WTC11 (cell line): Measurements from ENCODE around the gene MAPKAP1. TPM values are rescaled to one million over a fixed set of nuclear protein-coding genes. Genes with fewer than 3 reads are reported as not detected.
A peak's percentile ranks its signal among the peaks of the same experiment; 100 is the strongest.

ENCODE experiments used
- ATAC-seq: fragments of 200-7000 bp; cut with Tn5 transposase; 2 replicates; pipeline ENCODE4 v1.10.0; 2021; ENCODE audit warnings: mild to moderate bottlenecking, moderate library complexity
- CTCF ChIA-PET: fragments of 300-600 bp; sonication (Branson Sonifier 250); formaldehyde crosslinking; loops from one replicate; lab custom pipeline; 2021; ENCODE audit warnings: antibody characterized with exemption; lab: Charles Lee
- POLR2A ChIA-PET: fragments of 350-600 bp; sonication (Branson Sonifier 250); formaldehyde crosslinking; loops from one replicate; lab custom pipeline; 2021; ENCODE audit warnings: antibody characterized with exemption; lab: Charles Lee
- DNase-seq: peaks from one replicate; pipeline ENCODE4 v3.0.0; 2021; ENCODE audit warnings: low spot score
- H3K27ac Mint-ChIP-seq: 2 replicates; pipeline ENCODE4 v1.8.0; 2021; ENCODE audit warnings: mixed read lengths
- H3K27me3 Mint-ChIP-seq: 2 replicates; pipeline ENCODE4 v1.8.0; 2021; ENCODE audit warnings: low read depth, mild to moderate bottlenecking, moderate library complexity, mixed read lengths
- H3K36me3 Mint-ChIP-seq: 2 replicates; pipeline ENCODE4 v1.8.0; 2021; ENCODE audit warnings: mixed read lengths
- H3K4me1 Mint-ChIP-seq: 2 replicates; pipeline ENCODE4 v1.8.0; 2022; ENCODE audit warnings: mixed read lengths
- H3K4me3 Mint-ChIP-seq: 2 replicates; pipeline ENCODE4 v1.8.0; 2021; ENCODE audit warnings: mild to moderate bottlenecking, moderate library complexity, mixed read lengths
- H3K9me3 Mint-ChIP-seq: 2 replicates; pipeline ENCODE4 v1.8.0; 2021; ENCODE audit warnings: mixed read lengths
- CREB1 ChIP-seq: sonication (generic); formaldehyde crosslinking; IDR thresholded peaks from 2 replicates; pipeline ENCODE4 v1.8.0; 2023; ENCODE audit warnings: mild to moderate bottlenecking, missing genetic modification reagents
- FOXJ3 ChIP-seq: sonication (generic); formaldehyde crosslinking; IDR thresholded peaks from 2 replicates; pipeline ENCODE4 v1.9.0; 2021; ENCODE audit warnings: missing genetic modification reagents, mild to moderate bottlenecking, borderline replicate concordance
- FOXP1 ChIP-seq: sonication (generic); formaldehyde crosslinking; IDR thresholded peaks from 2 replicates; pipeline ENCODE4 v1.8.0; 2022; ENCODE audit warnings: missing genetic modification reagents, mild to moderate bottlenecking, moderate library complexity, borderline replicate concordance
- HMGXB4 ChIP-seq: sonication (generic); formaldehyde crosslinking; IDR thresholded peaks from 2 replicates; pipeline ENCODE4 v1.8.1; 2023; ENCODE audit warnings: mild to moderate bottlenecking, moderate library complexity, missing genetic modification reagents
- JAZF1 ChIP-seq: fragments of 250-450 bp; sonication (Bioruptor Pico); IDR thresholded peaks from 2 replicates; pipeline ENCODE4 v1.9.0; 2021; ENCODE audit warnings: moderate library complexity, mild to moderate bottlenecking, inconsistent platforms
- NR1H2 ChIP-seq: sonication (generic); formaldehyde crosslinking; IDR thresholded peaks from 2 replicates; pipeline ENCODE4 v1.9.0; 2021; ENCODE audit warnings: mild to moderate bottlenecking, moderate library complexity, missing genetic modification reagents
- NR2C2 ChIP-seq: sonication (generic); formaldehyde crosslinking; IDR thresholded peaks from 2 replicates; pipeline ENCODE4 v1.8.0; 2022; ENCODE audit warnings: mild to moderate bottlenecking, missing genetic modification reagents
- SP1 ChIP-seq: sonication (generic); formaldehyde crosslinking; conservative IDR thresholded peaks from 2 replicates; pipeline ENCODE4 v1.8.1; 2022; ENCODE audit warnings: missing genetic modification reagents
- ZBTB21 ChIP-seq: sonication (generic); formaldehyde crosslinking; IDR thresholded peaks from 2 replicates; pipeline ENCODE4 v1.8.1; 2023; ENCODE audit warnings: mild to moderate bottlenecking, missing genetic modification reagents, borderline replicate concordance
- ZBTB43 ChIP-seq: sonication (generic); formaldehyde crosslinking; IDR thresholded peaks from 2 replicates; pipeline ENCODE4 v1.8.1; 2023; ENCODE audit warnings: mild to moderate bottlenecking, missing genetic modification reagents
- ZMAT4 ChIP-seq: fragments of 250-450 bp; sonication (Bioruptor Pico); IDR thresholded peaks from 2 replicates; pipeline ENCODE4 v1.9.0; 2021; ENCODE audit warnings: mild to moderate bottlenecking
- ZNF317 ChIP-seq: sonication (generic); formaldehyde crosslinking; IDR thresholded peaks from 2 replicates; pipeline ENCODE4 v1.8.1; 2023; ENCODE audit warnings: low read depth, mild to moderate bottlenecking, moderate library complexity, missing genetic modification reagents, borderline replicate concordance
- total RNA-seq: library from RNA; stranded (reverse); gene quantifications from 3 replicates; pipeline ENCODE4 v1.2.3, GENCODE V29; 2021
- TF ChIP-seq, protein P1 (sequence below): sonication (generic); formaldehyde crosslinking; IDR thresholded peaks from 2 replicates; pipeline ENCODE4 v1.8.0; 2022; ENCODE audit warnings: mild to moderate bottlenecking, missing genetic modification reagents
- TF ChIP-seq, protein P2 (sequence below): sonication (generic); formaldehyde crosslinking; IDR thresholded peaks from 2 replicates; pipeline ENCODE4 v1.8.1; 2022; ENCODE audit warnings: mild to moderate bottlenecking, moderate library complexity, missing genetic modification reagents
- TF ChIP-seq, protein P3 (sequence below): fragments of 250-450 bp; sonication (Bioruptor Pico); IDR thresholded peaks from 2 replicates; pipeline ENCODE4 v1.9.0; 2021; ENCODE audit warnings: mild to moderate bottlenecking, borderline replicate concordance
- TF ChIP-seq, protein P4 (sequence below): sonication (generic); formaldehyde crosslinking; IDR thresholded peaks from 2 replicates; pipeline ENCODE4 v1.8.0; 2023; ENCODE audit warnings: mild to moderate bottlenecking, missing genetic modification reagents

Gene MAPKAP1
- total RNA-seq, 1 experiment from 2014 or later, result 111 TPM

- DNase-seq (no peak), ATAC-seq (no peak)
- peaks cover 23% of the 10 kb centered on the region for H3K4me1 Mint-ChIP-seq
These were observed 260.4 kb downstream of the MAPKAP1 start for GRCh38 chr9:125446561-125447094.

GRCh38 chr9:125444956-125445506, 262.0 kb downstream of the MAPKAP1 start:
- peaks cover 7% of the 10 kb centered on the region for H3K36me3 Mint-ChIP-seq
- no peak overlapping the region for H3K4me3 Mint-ChIP-seq
- peaks cover 20% of the 10 kb centered on the region for H3K4me1 Mint-ChIP-seq
- DNase-seq (no peak), ATAC-seq (no peak)
- CTCF ChIA-PET, result no interaction called here
- no peaks in the 10 kb centered on the region for H3K9me3 Mint-ChIP-seq
- no peaks in the 10 kb centered on the region for H3K27me3 Mint-ChIP-seq
- POLR2A ChIA-PET, result no interaction called here
- H3K27ac Mint-ChIP-seq, result 0 out of 2 replicates have a peak overlapping the region, but pooled peaks have one; percentile 62
- no peak for TF ChIP-seq JAZF1
- TF ChIP-seq, protein P1, sequence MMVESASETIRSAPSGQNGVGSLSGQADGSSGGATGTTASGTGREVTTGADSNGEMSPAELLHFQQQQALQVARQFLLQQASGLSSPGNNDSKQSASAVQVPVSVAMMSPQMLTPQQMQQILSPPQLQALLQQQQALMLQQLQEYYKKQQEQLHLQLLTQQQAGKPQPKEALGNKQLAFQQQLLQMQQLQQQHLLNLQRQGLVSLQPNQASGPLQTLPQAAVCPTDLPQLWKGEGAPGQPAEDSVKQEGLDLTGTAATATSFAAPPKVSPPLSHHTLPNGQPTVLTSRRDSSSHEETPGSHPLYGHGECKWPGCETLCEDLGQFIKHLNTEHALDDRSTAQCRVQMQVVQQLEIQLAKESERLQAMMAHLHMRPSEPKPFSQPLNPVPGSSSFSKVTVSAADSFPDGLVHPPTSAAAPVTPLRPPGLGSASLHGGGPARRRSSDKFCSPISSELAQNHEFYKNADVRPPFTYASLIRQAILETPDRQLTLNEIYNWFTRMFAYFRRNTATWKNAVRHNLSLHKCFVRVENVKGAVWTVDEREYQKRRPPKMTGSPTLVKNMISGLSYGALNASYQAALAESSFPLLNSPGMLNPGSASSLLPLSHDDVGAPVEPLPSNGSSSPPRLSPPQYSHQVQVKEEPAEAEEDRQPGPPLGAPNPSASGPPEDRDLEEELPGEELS (CRISPR knock-in tag), result no peak
- no peak for TF ChIP-seq ZMAT4 (CRISPR knock-in tag)
- TF ChIP-seq, protein P2, sequence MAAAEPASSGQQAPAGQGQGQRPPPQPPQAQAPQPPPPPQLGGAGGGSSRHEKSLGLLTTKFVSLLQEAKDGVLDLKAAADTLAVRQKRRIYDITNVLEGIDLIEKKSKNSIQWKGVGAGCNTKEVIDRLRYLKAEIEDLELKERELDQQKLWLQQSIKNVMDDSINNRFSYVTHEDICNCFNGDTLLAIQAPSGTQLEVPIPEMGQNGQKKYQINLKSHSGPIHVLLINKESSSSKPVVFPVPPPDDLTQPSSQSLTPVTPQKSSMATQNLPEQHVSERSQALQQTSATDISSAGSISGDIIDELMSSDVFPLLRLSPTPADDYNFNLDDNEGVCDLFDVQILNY, result no peak
- TF ChIP-seq ZBTB43, result no peak
- no peak for TF ChIP-seq FOXJ3 (CRISPR knock-in tag)
- no peak for TF ChIP-seq CREB1 (CRISPR knock-in tag)
- no peak for TF ChIP-seq NR2C2 (CRISPR knock-in tag)
- TF ChIP-seq ZBTB21 (CRISPR knock-in tag), result no peak
- no peak for TF ChIP-seq ZNF317

More at GRCh38 chr9:125446561-125447094, 260.4 kb downstream of the MAPKAP1 start:
- Mint-ChIP-seq H3K9me3 (no peaks in the 10 kb centered on the region), H3K36me3 (peaks cover 13% of the 10 kb centered on the region), H3K27ac (peak overlapping the region; percentile 21; the same call in 1 of the 2 replicates), H3K4me3 (no peak overlapping the region), H3K27me3 (no peaks in the 10 kb centered on the region)
- CTCF ChIA-PET, result no interaction called here
- POLR2A ChIA-PET, result no interaction called here
- TF ChIP-seq, protein P3, sequence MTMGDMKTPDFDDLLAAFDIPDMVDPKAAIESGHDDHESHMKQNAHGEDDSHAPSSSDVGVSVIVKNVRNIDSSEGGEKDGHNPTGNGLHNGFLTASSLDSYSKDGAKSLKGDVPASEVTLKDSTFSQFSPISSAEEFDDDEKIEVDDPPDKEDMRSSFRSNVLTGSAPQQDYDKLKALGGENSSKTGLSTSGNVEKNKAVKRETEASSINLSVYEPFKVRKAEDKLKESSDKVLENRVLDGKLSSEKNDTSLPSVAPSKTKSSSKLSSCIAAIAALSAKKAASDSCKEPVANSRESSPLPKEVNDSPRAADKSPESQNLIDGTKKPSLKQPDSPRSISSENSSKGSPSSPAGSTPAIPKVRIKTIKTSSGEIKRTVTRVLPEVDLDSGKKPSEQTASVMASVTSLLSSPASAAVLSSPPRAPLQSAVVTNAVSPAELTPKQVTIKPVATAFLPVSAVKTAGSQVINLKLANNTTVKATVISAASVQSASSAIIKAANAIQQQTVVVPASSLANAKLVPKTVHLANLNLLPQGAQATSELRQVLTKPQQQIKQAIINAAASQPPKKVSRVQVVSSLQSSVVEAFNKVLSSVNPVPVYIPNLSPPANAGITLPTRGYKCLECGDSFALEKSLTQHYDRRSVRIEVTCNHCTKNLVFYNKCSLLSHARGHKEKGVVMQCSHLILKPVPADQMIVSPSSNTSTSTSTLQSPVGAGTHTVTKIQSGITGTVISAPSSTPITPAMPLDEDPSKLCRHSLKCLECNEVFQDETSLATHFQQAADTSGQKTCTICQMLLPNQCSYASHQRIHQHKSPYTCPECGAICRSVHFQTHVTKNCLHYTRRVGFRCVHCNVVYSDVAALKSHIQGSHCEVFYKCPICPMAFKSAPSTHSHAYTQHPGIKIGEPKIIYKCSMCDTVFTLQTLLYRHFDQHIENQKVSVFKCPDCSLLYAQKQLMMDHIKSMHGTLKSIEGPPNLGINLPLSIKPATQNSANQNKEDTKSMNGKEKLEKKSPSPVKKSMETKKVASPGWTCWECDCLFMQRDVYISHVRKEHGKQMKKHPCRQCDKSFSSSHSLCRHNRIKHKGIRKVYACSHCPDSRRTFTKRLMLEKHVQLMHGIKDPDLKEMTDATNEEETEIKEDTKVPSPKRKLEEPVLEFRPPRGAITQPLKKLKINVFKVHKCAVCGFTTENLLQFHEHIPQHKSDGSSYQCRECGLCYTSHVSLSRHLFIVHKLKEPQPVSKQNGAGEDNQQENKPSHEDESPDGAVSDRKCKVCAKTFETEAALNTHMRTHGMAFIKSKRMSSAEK (CRISPR knock-in tag), result no peak
- TF ChIP-seq, protein P4, sequence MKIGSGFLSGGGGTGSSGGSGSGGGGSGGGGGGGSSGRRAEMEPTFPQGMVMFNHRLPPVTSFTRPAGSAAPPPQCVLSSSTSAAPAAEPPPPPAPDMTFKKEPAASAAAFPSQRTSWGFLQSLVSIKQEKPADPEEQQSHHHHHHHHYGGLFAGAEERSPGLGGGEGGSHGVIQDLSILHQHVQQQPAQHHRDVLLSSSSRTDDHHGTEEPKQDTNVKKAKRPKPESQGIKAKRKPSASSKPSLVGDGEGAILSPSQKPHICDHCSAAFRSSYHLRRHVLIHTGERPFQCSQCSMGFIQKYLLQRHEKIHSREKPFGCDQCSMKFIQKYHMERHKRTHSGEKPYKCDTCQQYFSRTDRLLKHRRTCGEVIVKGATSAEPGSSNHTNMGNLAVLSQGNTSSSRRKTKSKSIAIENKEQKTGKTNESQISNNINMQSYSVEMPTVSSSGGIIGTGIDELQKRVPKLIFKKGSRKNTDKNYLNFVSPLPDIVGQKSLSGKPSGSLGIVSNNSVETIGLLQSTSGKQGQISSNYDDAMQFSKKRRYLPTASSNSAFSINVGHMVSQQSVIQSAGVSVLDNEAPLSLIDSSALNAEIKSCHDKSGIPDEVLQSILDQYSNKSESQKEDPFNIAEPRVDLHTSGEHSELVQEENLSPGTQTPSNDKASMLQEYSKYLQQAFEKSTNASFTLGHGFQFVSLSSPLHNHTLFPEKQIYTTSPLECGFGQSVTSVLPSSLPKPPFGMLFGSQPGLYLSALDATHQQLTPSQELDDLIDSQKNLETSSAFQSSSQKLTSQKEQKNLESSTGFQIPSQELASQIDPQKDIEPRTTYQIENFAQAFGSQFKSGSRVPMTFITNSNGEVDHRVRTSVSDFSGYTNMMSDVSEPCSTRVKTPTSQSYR, result no peak
- TF ChIP-seq CREB1 (CRISPR knock-in tag) (no peak), NR1H2 (no peak), HMGXB4 (CRISPR knock-in tag) (no peak), FOXP1 (no peak), SP1 (CRISPR knock-in tag) (no peak)
